Loucy (cell line): ENCODE data around the gene RPTOR.

Experiments used
- H2AFZ ChIP-seq: fragments of 200-600 bp; sonication (generic); 2 replicates; pipeline ENCODE4 v1.6.0; 2016; ENCODE audit warnings: antibody characterized with exemption, mild to moderate bottlenecking, low read length, moderate library complexity
- H3F3A ChIP-seq: fragments of 200-600 bp; 2 replicates; pipeline ENCODE4 v1.6.0; 2016; ENCODE audit warnings: antibody characterized with exemption, low read depth, mild to moderate bottlenecking
- H3K27me3 ChIP-seq: fragments of 200-600 bp; sonication (generic); 2 replicates; pipeline ENCODE4 v1.6.1; 2014; ENCODE audit warnings: low read length, mild to moderate bottlenecking; ENCODE audit not compliant: insufficient read depth, poor library complexity, severe bottlenecking
- H3K36me3 ChIP-seq: fragments of 200-600 bp; sonication (generic); 2 replicates; pipeline ENCODE4 v1.6.1; 2016; ENCODE audit warnings: low read length; ENCODE audit not compliant: insufficient read depth
- H3K4me1 ChIP-seq: fragments of 200-600 bp; sonication (generic); 2 replicates; pipeline ENCODE4 v1.5.1; 2014; ENCODE audit warnings: low read length, mild to moderate bottlenecking; ENCODE audit not compliant: insufficient read depth, poor library complexity, severe bottlenecking
- H3K4me2 ChIP-seq: fragments of 200-600 bp; sonication (generic); 2 replicates; pipeline ENCODE4 v1.6.0; 2014; ENCODE audit warnings: antibody characterized with exemption, low read length, low read depth, mild to moderate bottlenecking; ENCODE audit not compliant: poor library complexity, severe bottlenecking
- H3K4me3 ChIP-seq: fragments of 200-600 bp; sonication (generic); 2 replicates; pipeline ENCODE4 v1.5.1; 2014; ENCODE audit warnings: low read length, mild to moderate bottlenecking, mixed read lengths; ENCODE audit not compliant: poor library complexity, severe bottlenecking
- H3K79me2 ChIP-seq: fragments of 200-600 bp; sonication (generic); 2 replicates; pipeline ENCODE4 v1.6.1; 2014; ENCODE audit warnings: low read length; ENCODE audit not compliant: insufficient read depth
- H3K9ac ChIP-seq: fragments of 200-600 bp; sonication (generic); 2 replicates; pipeline ENCODE4 v1.6.0; 2014; ENCODE audit warnings: mild to moderate bottlenecking, low read depth, low read length, moderate library complexity; ENCODE audit not compliant: poor library complexity, severe bottlenecking
- H3K9me2 ChIP-seq: fragments of 200-600 bp; sonication (generic); replicated peaks from 2 replicates; pipeline ENCODE4 v1.6.1; 2016; ENCODE audit warnings: low read depth, low read length, mixed read lengths
- H3K9me3 ChIP-seq: fragments of 200-600 bp; sonication (generic); 2 replicates; pipeline ENCODE4 v1.6.1; 2014; ENCODE audit warnings: mild to moderate bottlenecking, antibody characterized with exemption, low read length, low read depth; ENCODE audit not compliant: insufficient read depth
- H4K20me1 ChIP-seq: fragments of 200-600 bp; sonication (generic); 2 replicates; pipeline ENCODE4 v1.6.0; 2014; ENCODE audit warnings: antibody characterized with exemption, low read length, mild to moderate bottlenecking; ENCODE audit not compliant: insufficient read depth, poor library complexity, severe bottlenecking
- EZH2phosphoT487 ChIP-seq: fragments of 200-600 bp; IDR thresholded peaks from 2 replicates; pipeline ENCODE4 v1.6.1; 2018; ENCODE audit warnings: antibody characterized with exemption, mild to moderate bottlenecking, moderate library complexity, borderline replicate concordance
- TF ChIP-seq, protein P1 (sequence below): fragments of 200-600 bp; sonication (generic); conservative IDR thresholded peaks from 2 replicates; pipeline ENCODE4 v1.5.1; 2014; ENCODE audit warnings: mild to moderate bottlenecking, antibody characterized with exemption, low read length

Gene RPTOR

DNA sequence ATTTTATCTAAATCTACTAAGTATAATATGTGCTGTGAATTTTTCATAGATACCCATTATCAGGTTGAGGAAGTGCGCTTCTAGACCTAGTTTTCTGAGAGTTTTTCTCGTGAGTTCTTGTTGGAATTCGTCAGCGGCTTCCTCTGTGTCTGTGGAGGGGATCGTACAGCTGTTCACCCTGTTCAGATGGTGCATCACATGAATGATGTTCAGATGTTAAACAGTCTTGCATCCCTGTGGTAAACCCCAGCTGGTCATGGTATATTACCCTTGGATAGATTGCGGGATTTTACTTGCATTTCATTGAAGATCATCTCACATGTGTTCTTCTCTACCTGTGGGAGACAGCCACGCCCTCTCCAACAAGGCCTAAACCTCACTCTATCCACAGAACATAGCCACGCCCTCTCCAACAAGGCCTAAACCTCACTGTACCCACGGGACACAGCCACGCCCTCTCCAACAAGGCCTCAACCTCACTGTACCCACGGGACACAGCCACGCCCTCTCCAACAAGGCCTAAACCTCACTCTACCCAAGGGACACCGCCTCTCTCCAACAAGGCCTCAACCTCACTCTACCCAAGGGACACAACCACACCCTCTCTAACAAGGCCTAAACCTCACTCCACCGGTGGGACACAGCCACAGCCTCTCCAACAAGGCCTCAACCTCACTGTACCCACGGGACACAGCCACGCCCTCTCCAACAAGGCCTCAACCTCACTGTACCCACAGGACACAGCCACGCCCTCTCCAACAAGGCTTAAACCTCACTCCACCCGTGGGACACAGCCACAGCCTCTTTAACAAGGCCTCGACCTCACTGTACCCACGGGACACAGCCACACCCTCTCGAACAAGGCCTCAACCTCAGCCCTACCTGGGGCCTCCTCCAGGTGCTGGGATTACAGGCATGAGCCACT, 266.8 kb downstream of the RPTOR start:
- H3K27me3 ChIP-seq = no peaks in the 10 kb centered on the region
- H3K36me3 ChIP-seq = peaks cover 15% of the 10 kb centered on the region; the same call in 1 of the 2 replicates
- no peaks in the 10 kb centered on the region for H3K9me2 ChIP-seq
- H3F3A ChIP-seq = no peaks in the 10 kb centered on the region
- H3K4me1 ChIP-seq = no peaks in the 10 kb centered on the region
- H4K20me1 ChIP-seq = no peaks in the 10 kb centered on the region
- H2AFZ ChIP-seq = no peak overlapping the region
- H3K9ac ChIP-seq = no peak overlapping the region
- no peaks in the 10 kb centered on the region for H3K79me2 ChIP-seq
- TF ChIP-seq EZH2phosphoT487 = no peak
- TF ChIP-seq, protein P1, sequence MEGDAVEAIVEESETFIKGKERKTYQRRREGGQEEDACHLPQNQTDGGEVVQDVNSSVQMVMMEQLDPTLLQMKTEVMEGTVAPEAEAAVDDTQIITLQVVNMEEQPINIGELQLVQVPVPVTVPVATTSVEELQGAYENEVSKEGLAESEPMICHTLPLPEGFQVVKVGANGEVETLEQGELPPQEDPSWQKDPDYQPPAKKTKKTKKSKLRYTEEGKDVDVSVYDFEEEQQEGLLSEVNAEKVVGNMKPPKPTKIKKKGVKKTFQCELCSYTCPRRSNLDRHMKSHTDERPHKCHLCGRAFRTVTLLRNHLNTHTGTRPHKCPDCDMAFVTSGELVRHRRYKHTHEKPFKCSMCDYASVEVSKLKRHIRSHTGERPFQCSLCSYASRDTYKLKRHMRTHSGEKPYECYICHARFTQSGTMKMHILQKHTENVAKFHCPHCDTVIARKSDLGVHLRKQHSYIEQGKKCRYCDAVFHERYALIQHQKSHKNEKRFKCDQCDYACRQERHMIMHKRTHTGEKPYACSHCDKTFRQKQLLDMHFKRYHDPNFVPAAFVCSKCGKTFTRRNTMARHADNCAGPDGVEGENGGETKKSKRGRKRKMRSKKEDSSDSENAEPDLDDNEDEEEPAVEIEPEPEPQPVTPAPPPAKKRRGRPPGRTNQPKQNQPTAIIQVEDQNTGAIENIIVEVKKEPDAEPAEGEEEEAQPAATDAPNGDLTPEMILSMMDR = no peak
- no peak overlapping the region for H3K4me3 ChIP-seq
- no peak overlapping the region for H3K4me2 ChIP-seq
- H3K9me3 ChIP-seq = peaks cover 9% of the 10 kb centered on the region; the same call in 1 of the 2 replicates

DNA sequence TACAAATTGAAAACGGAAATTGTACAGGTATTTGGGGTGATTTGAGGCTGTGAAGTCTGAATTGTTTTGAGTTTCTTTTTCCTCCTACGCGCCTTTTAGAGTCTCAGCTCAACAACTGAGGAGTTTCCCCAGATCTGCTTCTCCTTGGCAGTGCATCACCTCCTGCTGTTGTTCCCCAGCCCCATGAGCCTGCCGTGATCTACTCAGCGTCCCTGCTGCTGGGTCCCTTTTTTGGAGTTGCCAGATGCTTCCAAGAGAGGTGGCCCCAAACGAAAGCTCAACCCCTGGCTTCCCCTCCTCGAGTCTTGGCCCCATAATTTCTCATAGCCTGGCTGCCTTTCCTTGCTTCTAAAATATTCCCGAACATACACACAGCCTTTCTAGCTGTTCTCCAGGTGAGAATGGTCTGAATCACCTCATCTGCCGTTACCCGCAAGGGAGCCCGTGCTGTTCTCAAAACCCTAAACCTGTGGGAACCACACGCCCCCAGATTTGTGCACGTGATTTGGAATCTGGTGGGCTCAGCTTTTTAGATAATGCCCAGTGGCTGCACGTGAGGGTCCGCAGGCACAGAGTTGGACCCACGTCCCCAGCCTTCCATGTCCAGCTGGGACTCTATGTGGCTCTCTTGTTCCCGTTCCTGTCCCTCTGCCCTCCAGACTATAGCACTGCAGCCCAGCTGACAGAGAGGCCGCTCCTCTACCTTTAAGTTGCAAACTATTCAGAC, 267.9 kb downstream of the RPTOR start:
- Histone ChIP-seq H3K9me2 (no peaks in the 10 kb centered on the region), H3K79me2 (no peaks in the 10 kb centered on the region), H3K4me3 (no peak overlapping the region), H3K4me1 (no peaks in the 10 kb centered on the region), H3K36me3 (peaks cover 12% of the 10 kb centered on the region; the same call in 1 of the 2 replicates), H3F3A (no peaks in the 10 kb centered on the region), H3K27me3 (no peaks in the 10 kb centered on the region), H3K9ac (no peak overlapping the region), H3K9me3 (no peaks in the 10 kb centered on the region), H3K4me2 (no peak overlapping the region), H4K20me1 (no peaks in the 10 kb centered on the region), H2AFZ (no peak overlapping the region)
- TF ChIP-seq, protein P1 = no peak
- no peak for TF ChIP-seq EZH2phosphoT487

DNA sequence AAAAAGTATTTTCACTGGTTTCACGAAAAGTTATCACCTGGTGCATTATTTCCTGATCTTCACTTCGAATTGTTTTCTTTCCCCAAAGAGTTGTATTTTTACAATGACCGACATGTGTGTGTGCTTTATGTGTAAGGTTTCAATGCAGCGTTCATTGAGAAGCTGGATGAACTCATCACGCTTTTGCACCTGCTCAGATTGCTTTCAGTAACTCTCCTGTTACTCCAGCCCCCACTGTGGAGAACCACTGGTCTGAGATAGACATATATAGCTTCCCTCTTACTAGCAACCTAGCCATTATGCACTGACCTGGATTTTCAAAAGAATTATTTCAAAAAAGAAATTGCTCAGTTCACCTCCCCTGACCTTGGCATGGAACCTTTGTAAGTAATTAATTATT, 268.7 kb downstream of the RPTOR start:
- Histone ChIP-seq H3K36me3 (peaks cover 12% of the 10 kb centered on the region; the same call in 1 of the 2 replicates), H4K20me1 (no peaks in the 10 kb centered on the region), H3K27me3 (no peaks in the 10 kb centered on the region), H3K9me2 (no peaks in the 10 kb centered on the region), H3K9me3 (no peaks in the 10 kb centered on the region), H2AFZ (no peak overlapping the region), H3F3A (no peaks in the 10 kb centered on the region), H3K4me1 (no peaks in the 10 kb centered on the region), H3K79me2 (no peaks in the 10 kb centered on the region), H3K4me2 (no peak overlapping the region), H3K9ac (no peak overlapping the region), H3K4me3 (no peak overlapping the region)
- TF ChIP-seq, protein P1 = no peak
- no peak for TF ChIP-seq EZH2phosphoT487
